Hepatocyte (in vitro differentiated cells): ENCODE measurements around the gene CNIH2.

Source experiments
- CTCF ChIP-seq: fragments of 200-600 bp; sonication (generic); IDR thresholded peaks from 2 replicates; pipeline ENCODE4 v1.5.1; 2016; ENCODE audit warnings: antibody characterized with exemption, mild to moderate bottlenecking; ENCODE audit not compliant: poor library complexity
- EZH2phosphoT487 ChIP-seq: fragments of 200-600 bp; sonication (generic); IDR thresholded peaks from one replicate; pipeline ENCODE4 v1.6.1; 2018; ENCODE audit warnings: antibody characterized with exemption, mild to moderate bottlenecking, low read depth, moderate library complexity; ENCODE audit not compliant: unreplicated experiment, severe bottlenecking

GRCh38 chr11:66265531-66266377 is 12.2 kb upstream of the CNIH2 start:
- TF ChIP-seq CTCF (no peak), EZH2phosphoT487 (no peak)
